ENCODE measurements around the gene ZSWIM1.

DNA sequence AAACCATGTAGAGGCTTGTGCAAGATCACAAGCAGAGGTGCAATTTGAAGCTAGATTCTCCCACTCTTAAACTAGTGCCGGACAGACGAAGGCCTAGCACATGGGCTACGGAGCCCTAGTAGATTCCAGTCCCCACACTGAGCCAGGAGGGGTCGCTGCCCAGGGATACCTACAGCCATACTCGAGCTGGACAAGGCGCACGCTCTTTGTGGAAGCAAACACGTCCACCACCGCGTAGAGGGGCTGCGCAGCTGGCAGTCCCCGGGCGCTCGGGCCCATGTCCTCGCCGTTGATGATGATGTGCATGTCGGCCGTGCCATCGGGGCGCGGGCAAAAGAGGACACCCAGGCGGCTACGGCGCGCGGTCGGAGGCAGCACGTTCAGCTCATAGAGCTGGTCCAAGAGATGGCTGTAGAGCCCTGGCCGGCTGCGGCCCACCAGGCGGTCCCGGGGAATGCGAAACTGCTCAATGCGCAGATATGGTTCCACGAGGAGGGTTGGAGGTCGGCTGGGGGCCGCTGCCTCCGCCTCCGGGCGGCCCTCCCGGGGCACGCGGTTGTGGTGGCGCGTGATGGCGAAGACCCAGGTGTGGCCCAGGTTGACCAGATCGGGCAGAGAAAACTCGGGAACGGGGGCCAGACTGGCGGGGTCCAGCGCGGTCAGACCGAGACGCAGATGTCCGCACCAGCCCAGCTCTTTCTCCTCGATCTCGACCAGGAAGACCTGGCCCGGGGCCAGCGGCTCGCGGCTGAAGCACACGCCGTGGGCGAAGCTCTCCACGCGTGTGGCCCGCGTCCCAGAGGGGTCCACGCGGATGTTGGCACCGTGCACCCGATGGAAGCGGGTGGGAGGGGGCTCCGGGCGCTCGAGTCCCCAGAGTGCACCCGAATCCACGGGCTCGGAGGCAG is 9.3 kb downstream of the ZSWIM1 start:
- TF ChIP-seq POLR2A (IDR thresholded peaks at IDR 0.05) = peak in 1 of 3 donors; percentile 9
- TF ChIP-seq, protein P1, sequence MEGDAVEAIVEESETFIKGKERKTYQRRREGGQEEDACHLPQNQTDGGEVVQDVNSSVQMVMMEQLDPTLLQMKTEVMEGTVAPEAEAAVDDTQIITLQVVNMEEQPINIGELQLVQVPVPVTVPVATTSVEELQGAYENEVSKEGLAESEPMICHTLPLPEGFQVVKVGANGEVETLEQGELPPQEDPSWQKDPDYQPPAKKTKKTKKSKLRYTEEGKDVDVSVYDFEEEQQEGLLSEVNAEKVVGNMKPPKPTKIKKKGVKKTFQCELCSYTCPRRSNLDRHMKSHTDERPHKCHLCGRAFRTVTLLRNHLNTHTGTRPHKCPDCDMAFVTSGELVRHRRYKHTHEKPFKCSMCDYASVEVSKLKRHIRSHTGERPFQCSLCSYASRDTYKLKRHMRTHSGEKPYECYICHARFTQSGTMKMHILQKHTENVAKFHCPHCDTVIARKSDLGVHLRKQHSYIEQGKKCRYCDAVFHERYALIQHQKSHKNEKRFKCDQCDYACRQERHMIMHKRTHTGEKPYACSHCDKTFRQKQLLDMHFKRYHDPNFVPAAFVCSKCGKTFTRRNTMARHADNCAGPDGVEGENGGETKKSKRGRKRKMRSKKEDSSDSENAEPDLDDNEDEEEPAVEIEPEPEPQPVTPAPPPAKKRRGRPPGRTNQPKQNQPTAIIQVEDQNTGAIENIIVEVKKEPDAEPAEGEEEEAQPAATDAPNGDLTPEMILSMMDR (IDR thresholded peaks at IDR 0.05 in 8 of 11, conservative IDR thresholded peaks at IDR 0.05 in 3 of 11) = peak; percentile 12 to 78 (median 61)
